Liver (tissue), 9 donors: Measurements from ENCODE around the gene ENDOG. TPM values are rescaled to one million over a fixed set of nuclear protein-coding genes. Genes with fewer than 3 reads are reported as not detected.

ENCODE experiments used
- DNase-seq: peaks from one replicate; pipeline ENCODE4 v3.0.0-alpha.2; 2017; ENCODE audit warnings: low spot score
- H3K27ac ChIP-seq, 2 donors: one replicate each; pipeline ENCODE4 v1.7.0; 2013; ENCODE audit warnings: inconsistent platforms in 2 of 2, low read length in 2 of 2, control low read depth in 1 of 2, low read depth in 1 of 2, mild to moderate bottlenecking in 1 of 2
- H3K27me3 ChIP-seq, 4 donors: one replicate each; pipeline versions ENCODE4 v1.6.1 to v1.7.0; 2013; ENCODE audit warnings: low read length in 3 of 4, inconsistent platforms in 1 of 4, mild to moderate bottlenecking in 1 of 4, moderate library complexity in 1 of 4; ENCODE audit not compliant: control insufficient read depth in 4 of 4, insufficient read depth in 4 of 4
- H3K36me3 ChIP-seq, 4 donors: one replicate each; pipeline versions ENCODE4 v1.6.1 to v1.7.0; 2013; ENCODE audit warnings: low read length in 3 of 4, mild to moderate bottlenecking in 3 of 4, low read depth in 1 of 4, moderate library complexity in 1 of 4; ENCODE audit not compliant: control insufficient read depth in 4 of 4, insufficient read depth in 3 of 4
- H3K4me1 ChIP-seq, 4 donors: one replicate each; pipeline versions ENCODE4 v1.6.1 to v1.7.0; 2013; ENCODE audit warnings: low read length in 3 of 4, mild to moderate bottlenecking in 3 of 4, moderate library complexity in 1 of 4; ENCODE audit not compliant: control insufficient read depth in 4 of 4, insufficient read depth in 4 of 4
- H3K4me3 ChIP-seq, 3 donors: one replicate each; pipeline versions ENCODE4 v1.6.1 to v1.7.0; 2013; ENCODE audit warnings: low read length in 3 of 3, control low read depth in 1 of 3, low read depth in 1 of 3, mild to moderate bottlenecking in 1 of 3
- H3K9ac ChIP-seq, 2 donors: one replicate each; pipeline ENCODE4 v1.7.0; 2013; ENCODE audit warnings: low read length in 2 of 2, mild to moderate bottlenecking in 2 of 2, moderate library complexity in 2 of 2, control low read depth in 1 of 2, low read depth in 1 of 2
- H3K9me3 ChIP-seq, 4 donors: one replicate each; pipeline versions ENCODE4 v1.6.1 to v1.7.0; 2013; ENCODE audit warnings: low read length in 3 of 4; ENCODE audit not compliant: control insufficient read depth in 4 of 4
- EGR1 ChIP-seq, 2 donors: IDR thresholded peaks; 2 replicates each; pipeline ENCODE4 v1.6.1; 2016 to 2018; ENCODE audit warnings: antibody characterized with exemption in 2 of 2, low read depth in 2 of 2
- FOXA2 ChIP-seq: IDR thresholded peaks from 2 replicates; pipeline ENCODE4 v1.6.1; 2016; ENCODE audit warnings: antibody characterized with exemption
- GABPA ChIP-seq, 2 donors: IDR thresholded peaks in 1 of 2; conservative IDR thresholded peaks in 1 of 2; 2 replicates each; pipeline ENCODE4 v1.6.1; 2016; ENCODE audit warnings: antibody characterized with exemption in 2 of 2, mild to moderate bottlenecking in 1 of 2, moderate library complexity in 1 of 2
- HNF4A ChIP-seq, 2 donors: conservative IDR thresholded peaks; 2 replicates each; pipeline ENCODE4 v1.6.1; 2016; ENCODE audit warnings: antibody characterized with exemption in 2 of 2, mild to moderate bottlenecking in 2 of 2
- HNF4G ChIP-seq: IDR thresholded peaks from 2 replicates; pipeline ENCODE4 v1.6.1; 2016; ENCODE audit warnings: antibody characterized with exemption
- NR2F2 ChIP-seq: IDR thresholded peaks from 2 replicates; pipeline ENCODE4 v1.6.1; 2016; ENCODE audit warnings: antibody characterized with exemption
- YY1 ChIP-seq: IDR thresholded peaks from 2 replicates; pipeline ENCODE4 v1.6.1; 2016; ENCODE audit warnings: antibody characterized with exemption, mild to moderate bottlenecking
- WGBS: extraction: QIAGEN DNeasy Blood & Tissue Kit; methylation state at CpG from one replicate; pipeline ENCODE4 v1.1.7; 2013; 5-methylcytosine and 5-hydroxymethylcytosine counted together
- polyA plus RNA-seq, 2 donors: library from polyadenylated mRNA; stranded (reverse) in 1 of 2; unstranded in 1 of 2; fragments of 200-250 nt in 1 of 2; fragments of >200 nt in 1 of 2; fragmentation: Nextera tagmentation in 1 of 2; extraction: Ambion mirVana in 1 of 2; gene quantifications; one replicate each; pipeline versions ENCODE4 v1.2.1 to v1.2.3, GENCODE V29; 2013 to 2015
- total RNA-seq, 2 donors: library from RNA; depleted of rRNA; stranded (reverse); fragments of >200 nt; gene quantifications; one replicate each; pipeline ENCODE4 v1.2.3, GENCODE V29; 2014
- TF ChIP-seq, protein P1 (sequence below): IDR thresholded peaks from 2 replicates; pipeline ENCODE4 v1.6.1; 2016; ENCODE audit warnings: antibody characterized with exemption
- TF ChIP-seq, protein P2 (sequence below): IDR thresholded peaks from 2 replicates; pipeline ENCODE4 v1.6.1; 2016; ENCODE audit warnings: antibody characterized with exemption, mild to moderate bottlenecking
- TF ChIP-seq, protein P3 (sequence below): fragments of 150-350 bp; IDR thresholded peaks from 2 replicates; pipeline ENCODE4 v1.5.1; 2017; ENCODE audit warnings: improper control_type of control experiment, low read depth, low read length; ENCODE audit not compliant: missing input control
- TF ChIP-seq, protein P4 (sequence below): IDR thresholded peaks from 2 replicates; pipeline ENCODE4 v1.6.1; 2016; ENCODE audit warnings: antibody characterized with exemption
- donor health status: healthy.
- donor health status: healthy.
- donor health status: healthy.
- donor health status: healthy.
- donor health status: healthy.

Gene ENDOG
- total and polyA plus RNA-seq, 4 donors, result 11.3 to 25.0 (median 15.0) TPM

DNA sequence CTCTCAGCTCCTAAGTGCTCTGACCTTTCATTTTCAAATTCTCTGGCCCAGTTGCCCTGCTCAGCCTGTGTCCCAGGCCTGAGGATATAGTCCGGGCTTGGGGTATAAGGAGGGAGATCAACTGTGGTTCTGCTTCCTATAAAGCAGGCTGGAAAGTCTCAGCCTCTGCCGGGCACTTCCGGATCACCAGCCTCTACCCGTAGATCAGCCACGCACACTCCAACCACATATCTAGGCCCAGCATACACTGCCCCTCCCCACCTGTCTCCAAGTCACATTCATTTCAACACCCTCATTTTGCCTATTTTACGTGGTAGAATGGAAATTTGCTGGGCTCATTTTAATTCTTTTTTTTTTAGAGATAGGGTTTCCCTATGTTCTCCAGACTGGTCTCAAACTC is 49.7 kb upstream of the ENDOG start:
- Histone ChIP-seq H3K27ac (no peak overlapping the region), H3K4me3 (no peak overlapping the region), H3K27me3 (no peaks in the 10 kb centered on the region), H3K4me1 (peaks cover 14 to 68% (median 52%) of the 10 kb centered on the region in 4 donors), H3K9me3 (no peaks in the 10 kb centered on the region), H3K36me3 (peaks cover 0 to 2% (median 0%) of the 10 kb centered on the region in 4 donors), H3K9ac (no peak overlapping the region)
- WGBS, result 88% methylated on average over 6 of the region's 6 CpGs
- DNase-seq, result peak; percentile 58
- TF ChIP-seq GABPA (IDR thresholded peaks at IDR 0.05 in 1 of 2, conservative IDR thresholded peaks at IDR 0.05 in 1 of 2) (no peak), FOXA2 (no peak), EGR1 (IDR thresholded peaks at IDR 0.05; ENCODE audit: low read depth in 2 of 2) (no peak), YY1 (no peak)
- TF ChIP-seq, protein P1, sequence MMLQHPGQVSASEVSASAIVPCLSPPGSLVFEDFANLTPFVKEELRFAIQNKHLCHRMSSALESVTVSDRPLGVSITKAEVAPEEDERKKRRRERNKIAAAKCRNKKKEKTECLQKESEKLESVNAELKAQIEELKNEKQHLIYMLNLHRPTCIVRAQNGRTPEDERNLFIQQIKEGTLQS, result no peak
- TF ChIP-seq, protein P2, sequence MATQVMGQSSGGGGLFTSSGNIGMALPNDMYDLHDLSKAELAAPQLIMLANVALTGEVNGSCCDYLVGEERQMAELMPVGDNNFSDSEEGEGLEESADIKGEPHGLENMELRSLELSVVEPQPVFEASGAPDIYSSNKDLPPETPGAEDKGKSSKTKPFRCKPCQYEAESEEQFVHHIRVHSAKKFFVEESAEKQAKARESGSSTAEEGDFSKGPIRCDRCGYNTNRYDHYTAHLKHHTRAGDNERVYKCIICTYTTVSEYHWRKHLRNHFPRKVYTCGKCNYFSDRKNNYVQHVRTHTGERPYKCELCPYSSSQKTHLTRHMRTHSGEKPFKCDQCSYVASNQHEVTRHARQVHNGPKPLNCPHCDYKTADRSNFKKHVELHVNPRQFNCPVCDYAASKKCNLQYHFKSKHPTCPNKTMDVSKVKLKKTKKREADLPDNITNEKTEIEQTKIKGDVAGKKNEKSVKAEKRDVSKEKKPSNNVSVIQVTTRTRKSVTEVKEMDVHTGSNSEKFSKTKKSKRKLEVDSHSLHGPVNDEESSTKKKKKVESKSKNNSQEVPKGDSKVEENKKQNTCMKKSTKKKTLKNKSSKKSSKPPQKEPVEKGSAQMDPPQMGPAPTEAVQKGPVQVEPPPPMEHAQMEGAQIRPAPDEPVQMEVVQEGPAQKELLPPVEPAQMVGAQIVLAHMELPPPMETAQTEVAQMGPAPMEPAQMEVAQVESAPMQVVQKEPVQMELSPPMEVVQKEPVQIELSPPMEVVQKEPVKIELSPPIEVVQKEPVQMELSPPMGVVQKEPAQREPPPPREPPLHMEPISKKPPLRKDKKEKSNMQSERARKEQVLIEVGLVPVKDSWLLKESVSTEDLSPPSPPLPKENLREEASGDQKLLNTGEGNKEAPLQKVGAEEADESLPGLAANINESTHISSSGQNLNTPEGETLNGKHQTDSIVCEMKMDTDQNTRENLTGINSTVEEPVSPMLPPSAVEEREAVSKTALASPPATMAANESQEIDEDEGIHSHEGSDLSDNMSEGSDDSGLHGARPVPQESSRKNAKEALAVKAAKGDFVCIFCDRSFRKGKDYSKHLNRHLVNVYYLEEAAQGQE, result no peak

DNA sequence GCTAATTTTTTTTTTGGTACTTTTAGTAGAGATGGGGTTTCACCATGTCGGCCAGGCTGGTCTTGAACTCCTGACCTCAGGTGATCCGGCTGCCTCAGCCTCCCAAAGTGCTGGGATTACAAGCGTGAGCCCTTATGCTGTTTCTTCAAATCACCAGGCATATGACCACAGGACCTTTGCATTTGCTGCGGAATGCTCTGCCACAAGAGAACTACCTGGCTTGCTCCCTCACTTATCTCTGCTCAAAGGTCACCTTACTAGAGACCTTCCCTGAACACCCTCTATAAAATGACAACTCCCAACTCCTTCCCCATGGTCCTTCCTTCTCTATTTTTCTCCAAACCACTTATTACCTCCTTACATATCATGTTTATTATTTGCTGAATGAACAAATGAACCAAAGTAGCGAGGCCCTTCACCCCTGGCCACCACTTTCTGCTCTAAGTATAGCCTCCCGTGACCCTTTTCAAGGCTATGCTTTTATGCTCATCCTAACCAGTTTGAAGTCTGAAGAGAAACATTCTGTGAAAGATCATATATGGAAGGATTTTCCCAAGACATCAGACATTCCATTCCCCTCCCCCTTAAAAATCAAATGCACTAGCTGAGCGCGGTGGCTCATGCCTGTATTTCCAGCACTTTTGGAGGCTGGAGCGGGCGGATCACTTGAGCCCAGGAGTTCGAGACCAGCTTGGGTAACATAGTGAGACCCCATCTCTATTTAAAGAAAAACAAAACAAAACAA is 47.8 kb upstream of the ENDOG start:
- TF ChIP-seq, protein P3, sequence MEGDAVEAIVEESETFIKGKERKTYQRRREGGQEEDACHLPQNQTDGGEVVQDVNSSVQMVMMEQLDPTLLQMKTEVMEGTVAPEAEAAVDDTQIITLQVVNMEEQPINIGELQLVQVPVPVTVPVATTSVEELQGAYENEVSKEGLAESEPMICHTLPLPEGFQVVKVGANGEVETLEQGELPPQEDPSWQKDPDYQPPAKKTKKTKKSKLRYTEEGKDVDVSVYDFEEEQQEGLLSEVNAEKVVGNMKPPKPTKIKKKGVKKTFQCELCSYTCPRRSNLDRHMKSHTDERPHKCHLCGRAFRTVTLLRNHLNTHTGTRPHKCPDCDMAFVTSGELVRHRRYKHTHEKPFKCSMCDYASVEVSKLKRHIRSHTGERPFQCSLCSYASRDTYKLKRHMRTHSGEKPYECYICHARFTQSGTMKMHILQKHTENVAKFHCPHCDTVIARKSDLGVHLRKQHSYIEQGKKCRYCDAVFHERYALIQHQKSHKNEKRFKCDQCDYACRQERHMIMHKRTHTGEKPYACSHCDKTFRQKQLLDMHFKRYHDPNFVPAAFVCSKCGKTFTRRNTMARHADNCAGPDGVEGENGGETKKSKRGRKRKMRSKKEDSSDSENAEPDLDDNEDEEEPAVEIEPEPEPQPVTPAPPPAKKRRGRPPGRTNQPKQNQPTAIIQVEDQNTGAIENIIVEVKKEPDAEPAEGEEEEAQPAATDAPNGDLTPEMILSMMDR, result no peak
- peak in 1 of 2 donors; percentile 9 for TF ChIP-seq HNF4A (conservative IDR thresholded peaks at IDR 0.05)
- 45% methylated on average over 11 of the region's 11 CpGs for WGBS
- DNase-seq, result no peak
- H3K4me3 ChIP-seq, result peak overlapping the region; percentile 92 to 96 (median 94)
- H3K36me3 ChIP-seq, result peaks cover 0 to 2% (median 0%) of the 10 kb centered on the region in 4 donors
- H3K9me3 ChIP-seq, result no peaks in the 10 kb centered on the region
- H3K27me3 ChIP-seq, result no peaks in the 10 kb centered on the region
- peak overlapping the region; percentile 77 to 94 for H3K27ac ChIP-seq
- peak overlapping the region; percentile 95 to 96 for H3K9ac ChIP-seq
- peaks cover 3 to 50% (median 34%) of the 10 kb centered on the region in 4 donors for H3K4me1 ChIP-seq

DNA sequence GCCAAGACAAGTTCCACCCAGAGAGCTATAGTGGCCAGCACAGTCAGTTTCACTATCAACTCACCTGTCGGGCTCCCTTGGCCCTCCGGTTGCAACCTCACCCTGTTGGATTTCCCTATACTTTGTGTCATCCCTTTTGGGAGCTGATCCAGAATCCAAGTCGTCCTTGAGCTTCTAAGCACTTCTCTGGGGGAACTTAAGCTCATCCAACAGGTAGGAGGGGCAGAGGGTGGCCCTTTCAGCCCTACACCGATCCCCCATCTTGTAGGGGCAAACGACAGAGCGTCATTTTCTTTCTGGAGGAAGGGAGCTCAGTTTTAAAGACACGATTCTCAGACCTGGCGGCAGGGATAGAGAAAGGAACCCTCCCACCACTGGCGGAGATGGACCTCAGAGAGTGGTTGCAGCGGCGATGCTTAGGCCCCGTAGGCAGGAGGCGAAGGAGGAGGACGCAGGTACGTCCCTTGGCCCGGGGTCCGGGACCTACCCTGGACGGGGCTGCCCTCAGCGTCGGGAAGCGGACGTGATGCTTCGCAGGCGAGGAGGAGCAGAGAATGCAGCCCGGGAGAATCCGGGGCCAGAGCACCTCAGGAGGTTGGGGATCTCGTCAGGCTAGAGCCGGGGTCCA is 47.1 kb upstream of the ENDOG start:
- TF ChIP-seq, protein P4, sequence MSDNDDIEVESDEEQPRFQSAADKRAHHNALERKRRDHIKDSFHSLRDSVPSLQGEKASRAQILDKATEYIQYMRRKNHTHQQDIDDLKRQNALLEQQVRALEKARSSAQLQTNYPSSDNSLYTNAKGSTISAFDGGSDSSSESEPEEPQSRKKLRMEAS, result no peak
- no peak for TF ChIP-seq NR2F2
- no peak for TF ChIP-seq HNF4G
- under 1% methylated on average over 28 of the region's 28 CpGs for WGBS
- Histone ChIP-seq H3K36me3 (peaks cover 0 to 2% (median 0%) of the 10 kb centered on the region in 4 donors), H3K9me3 (no peaks in the 10 kb centered on the region), H3K27ac (peak overlapping the region; percentile 77 to 94), H3K9ac (peak overlapping the region; percentile 95 to 96), H3K4me1 (peaks cover 3 to 44% (median 29%) of the 10 kb centered on the region in 4 donors), H3K27me3 (no peaks in the 10 kb centered on the region), H3K4me3 (peak overlapping the region; percentile 92 to 96 (median 94))
- no peak for DNase-seq
